Bladder microvascular endothelial cell (primary cell): Measurements from ENCODE around the gene MKRN2OS. TPM values are rescaled to one million over a fixed set of nuclear protein-coding genes. Genes with fewer than 3 reads are reported as not detected.

Experiments
- total RNA-seq: library from RNA; depleted of rRNA; stranded (reverse); fragments of >200 nt; gene quantifications from 2 replicates; pipeline ENCODE4 v1.2.3, GENCODE V29; 2014

Gene MKRN2OS
- not detected in 2 replicates for total RNA-seq

GRCh38 chr3:12545473-12545791, at the start of gene MKRN2OS:
MKRN2OS (minus strand) TSS chr3:12545499; CDS start chr3:12545464, 35 bp downstream.

GRCh38 chr3:12556690-12557472, 11.6 kb upstream of the MKRN2OS start, which contains the start of gene MKRN2:
MKRN2 (plus strand) TSS chr3:12557087; CDS start chr3:12557151, 64 bp downstream.

Other genes with a start within 250 kb of the MKRN2OS start
- gene TSEN2, start 61.0 kb downstream of the MKRN2OS start, total RNA-seq, result 7.0 and 15.4 TPM in 2 replicates
- gene MKRN2, start 11.6 kb upstream of the MKRN2OS start, total RNA-seq, result 22.0 and 22.3 TPM in 2 replicates
- gene RAF1, start 118.6 kb upstream of the MKRN2OS start, total RNA-seq, result 72.9 and 105 TPM in 2 replicates
- gene TMEM40, start 213.8 kb upstream of the MKRN2OS start, total RNA-seq, result under 0.01 TPM in 1 of 2 replicates, not detected in the other